ENCODE data around the gene DYNLT4. TPM values are rescaled to one million over a fixed set of nuclear protein-coding genes. Genes with fewer than 3 reads are reported as not detected.

Gene DYNLT4
- total and polyA plus RNA-seq, 8 donors: 0.28 to 1.8 (median 0.38) TPM

DNA sequence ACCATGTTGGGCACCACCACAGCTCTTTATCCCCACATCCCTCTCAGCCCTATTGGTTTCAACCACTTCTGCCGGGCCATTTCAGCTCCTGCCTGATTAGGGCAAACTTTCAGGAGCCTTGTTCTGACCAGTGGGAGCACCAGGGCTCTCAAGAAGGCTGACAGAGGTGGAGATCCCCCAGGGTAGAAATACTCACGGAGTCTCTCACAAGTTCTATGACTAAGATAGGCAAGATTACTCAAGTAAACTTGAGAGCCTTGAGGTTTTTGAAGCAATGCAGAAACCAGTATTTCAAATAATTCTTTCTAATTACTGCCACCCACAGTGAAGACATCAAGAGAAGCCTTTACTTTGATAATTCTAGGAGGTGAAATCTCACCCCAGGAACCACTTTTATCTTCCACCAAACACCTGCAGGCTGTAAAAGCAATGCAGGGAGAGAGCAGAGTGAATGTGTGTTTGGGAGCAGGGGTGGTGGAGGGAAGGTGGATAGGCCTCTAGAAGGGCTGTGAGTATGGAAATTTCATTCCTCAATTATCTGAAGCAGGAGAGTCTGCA lies 42.5 kb upstream of the DYNLT4 start:
- no peak for DNase-seq

DNA sequence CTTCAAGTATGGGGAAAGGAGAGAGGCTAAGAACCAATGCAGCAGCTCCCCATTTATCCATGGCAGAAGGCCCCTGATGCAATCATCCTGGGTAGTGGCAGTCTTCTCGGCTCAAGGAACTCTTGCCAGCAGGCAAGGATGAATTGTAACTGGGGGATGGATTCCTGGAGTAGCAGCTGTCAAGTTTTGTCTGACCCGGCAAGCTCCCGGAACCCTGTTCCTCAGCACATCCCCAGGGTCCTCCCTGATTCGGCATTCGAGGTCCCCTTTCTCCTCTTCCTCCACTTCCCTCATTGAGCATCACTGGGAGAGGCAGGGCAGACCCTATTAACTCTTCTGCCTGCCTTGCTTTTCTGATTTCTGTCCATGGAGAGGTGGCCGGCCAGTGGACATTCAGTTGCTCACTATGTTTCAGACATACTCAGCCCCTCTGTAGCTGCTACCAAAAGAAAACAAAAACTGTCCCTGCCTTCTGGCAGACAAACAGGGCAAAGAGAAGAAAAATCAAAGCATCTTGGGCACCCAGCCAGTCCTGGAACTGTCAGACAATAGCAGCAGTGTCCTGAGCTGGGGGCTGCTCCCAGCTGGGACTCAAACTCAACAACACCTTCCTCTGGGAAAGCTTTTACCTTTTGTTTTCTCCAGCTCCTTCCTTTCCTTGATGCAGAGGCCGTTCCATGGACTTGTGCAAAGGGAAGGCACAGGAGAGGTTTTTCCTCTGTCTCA lies 41.5 kb upstream of the DYNLT4 start:
- Histone ChIP-seq H3K9me3 (no peaks in the 10 kb centered on the region), H3K27me3 (no peaks in the 10 kb centered on the region), H3K4me1 (no peaks in the 10 kb centered on the region), H3K4me3 (no peak overlapping the region), H3K36me3 (peaks cover 0 to 10% (median 0%) of the 10 kb centered on the region in 3 donors), H3K27ac (no peak overlapping the region)
- DNase-seq (no peak), ATAC-seq (no peak), FAIRE-seq (no peak)
- intact Hi-C loops (cut with DNase I): no loop called here
- 91 to 92% methylated on average over 7 of the region's 7 CpGs for WGBS, 2 donors
- no peak for TF ChIP-seq CTCF (IDR thresholded peaks at IDR 0.05)

More for the DNA sequence above, 42.5 kb upstream of the DYNLT4 start:
- Histone ChIP-seq H3K4me1 (no peaks in the 10 kb centered on the region), H3K27me3 (no peaks in the 10 kb centered on the region), H3K27ac (no peak overlapping the region), H3K36me3 (peaks cover 0 to 10% (median 0%) of the 10 kb centered on the region in 3 donors), H3K9me3 (no peaks in the 10 kb centered on the region), H3K4me3 (no peak overlapping the region)
- no peak for TF ChIP-seq CTCF (IDR thresholded peaks at IDR 0.05)
- intact Hi-C loops (cut with DNase I): no loop called here
- no peak for ATAC-seq
- no peak for FAIRE-seq
- 90 to 93% methylated on average over 2 of the region's 2 CpGs for WGBS, 2 donors

DNA sequence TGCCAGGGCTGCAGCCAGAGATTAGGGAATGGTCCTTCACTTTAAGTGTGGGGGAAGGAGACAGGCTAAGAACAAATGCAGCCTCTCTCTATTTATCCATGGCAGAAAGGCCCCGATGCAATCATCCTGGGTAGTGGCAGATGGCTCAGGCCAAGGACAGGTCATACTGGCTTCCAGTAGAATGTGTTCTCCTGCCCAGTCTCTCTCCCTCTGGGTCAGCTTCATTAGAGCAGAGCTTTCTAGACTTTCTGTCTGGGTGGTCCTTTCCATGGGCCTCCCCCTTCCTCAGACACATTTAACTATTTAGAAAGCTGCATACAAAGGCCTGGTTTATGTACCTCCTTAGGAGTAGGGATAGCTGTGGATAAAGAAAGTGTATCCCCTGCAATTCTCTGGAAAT lies 40.7 kb upstream of the DYNLT4 start:
- H3K9me3 ChIP-seq: no peaks in the 10 kb centered on the region
- no peak for TF ChIP-seq CTCF (IDR thresholded peaks at IDR 0.05)
- intact Hi-C loops (cut with DNase I): no loop called here
- 78 to 100% methylated on average over 1 of the region's 1 CpG for WGBS, 2 donors
- no peak for FAIRE-seq
- no peaks in the 10 kb centered on the region for H3K4me1 ChIP-seq
- H3K4me3 ChIP-seq: no peak overlapping the region
- ATAC-seq: no peak
- DNase-seq: no peak
- no peaks in the 10 kb centered on the region for H3K27me3 ChIP-seq
- H3K36me3 ChIP-seq: peaks cover 0 to 10% (median 0%) of the 10 kb centered on the region in 3 donors
- H3K27ac ChIP-seq: no peak overlapping the region

GRCh38 chr1:44846985-44847384 lies 39.8 kb upstream of the DYNLT4 start:
- Histone ChIP-seq H3K4me1 (no peaks in the 10 kb centered on the region), H3K27me3 (no peaks in the 10 kb centered on the region), H3K27ac (no peak overlapping the region), H3K36me3 (peaks cover 0 to 10% (median 0%) of the 10 kb centered on the region in 3 donors), H3K9me3 (no peaks in the 10 kb centered on the region), H3K4me3 (no peak overlapping the region)
- intact Hi-C loops (cut with DNase I): no loop called here
- TF ChIP-seq CTCF (IDR thresholded peaks at IDR 0.05): no peak
- WGBS, 2 donors: 97 to 100% methylated on average over 1 of the region's 1 CpG
- DNase-seq (no peak), FAIRE-seq (no peak), ATAC-seq (no peak)

Data from pancreas (tissue), 10 donors.